OCI-LY1 (cell line): ENCODE results near the gene CSNK2A1.

Source experiments
- EZH2 ChIP-seq: fragments of 200-600 bp; sonication (generic), shearing (Covaris generic); IDR thresholded peaks from 2 replicates; pipeline ENCODE4 v1.8.0; 2017; ENCODE audit warnings: borderline replicate concordance, mixed run types, mild to moderate bottlenecking, antibody characterized with exemption, low read length, moderate library complexity, mixed read lengths
- TF ChIP-seq, protein P1 (sequence below): fragments of 200-600 bp; sonication (generic), shearing (Covaris generic); IDR thresholded peaks from 2 replicates; pipeline ENCODE4 v1.5.1; 2017; ENCODE audit warnings: mild to moderate bottlenecking, antibody characterized with exemption, low read length, moderate library complexity, mixed read lengths

DNA sequence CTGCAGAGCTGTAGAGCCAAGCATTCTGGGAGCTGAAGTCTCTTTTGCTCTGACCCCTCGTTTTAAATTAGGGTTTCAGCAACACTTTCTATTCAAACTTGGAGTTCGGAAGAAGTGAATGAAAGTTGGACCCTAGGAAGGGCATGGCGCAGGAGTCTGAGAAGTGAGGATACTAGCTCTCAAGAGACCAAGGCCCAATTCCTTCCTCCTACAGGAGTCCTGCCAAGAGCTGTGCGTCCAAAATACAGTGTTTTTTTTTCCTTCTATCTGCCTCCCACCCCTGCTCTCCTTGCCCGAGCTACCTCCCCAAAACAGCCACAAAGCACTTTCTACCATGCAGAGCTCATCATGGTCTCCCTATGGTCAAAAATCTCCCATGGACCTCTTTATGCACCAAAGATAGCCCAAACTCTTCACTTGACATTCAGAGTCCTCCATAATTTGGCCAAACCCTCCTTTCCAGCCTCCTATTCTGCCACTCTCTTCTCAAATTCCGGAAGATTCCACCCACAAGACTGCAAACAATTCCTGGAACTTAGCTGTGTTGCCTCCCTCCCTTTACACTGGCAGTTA, 649 bp upstream of the CSNK2A1 start:
- no peak for TF ChIP-seq EZH2
- TF ChIP-seq, protein P1, sequence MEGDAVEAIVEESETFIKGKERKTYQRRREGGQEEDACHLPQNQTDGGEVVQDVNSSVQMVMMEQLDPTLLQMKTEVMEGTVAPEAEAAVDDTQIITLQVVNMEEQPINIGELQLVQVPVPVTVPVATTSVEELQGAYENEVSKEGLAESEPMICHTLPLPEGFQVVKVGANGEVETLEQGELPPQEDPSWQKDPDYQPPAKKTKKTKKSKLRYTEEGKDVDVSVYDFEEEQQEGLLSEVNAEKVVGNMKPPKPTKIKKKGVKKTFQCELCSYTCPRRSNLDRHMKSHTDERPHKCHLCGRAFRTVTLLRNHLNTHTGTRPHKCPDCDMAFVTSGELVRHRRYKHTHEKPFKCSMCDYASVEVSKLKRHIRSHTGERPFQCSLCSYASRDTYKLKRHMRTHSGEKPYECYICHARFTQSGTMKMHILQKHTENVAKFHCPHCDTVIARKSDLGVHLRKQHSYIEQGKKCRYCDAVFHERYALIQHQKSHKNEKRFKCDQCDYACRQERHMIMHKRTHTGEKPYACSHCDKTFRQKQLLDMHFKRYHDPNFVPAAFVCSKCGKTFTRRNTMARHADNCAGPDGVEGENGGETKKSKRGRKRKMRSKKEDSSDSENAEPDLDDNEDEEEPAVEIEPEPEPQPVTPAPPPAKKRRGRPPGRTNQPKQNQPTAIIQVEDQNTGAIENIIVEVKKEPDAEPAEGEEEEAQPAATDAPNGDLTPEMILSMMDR = no peak
